Measurements from ENCODE around the gene NXPE3. TPM values are rescaled to one million over a fixed set of nuclear protein-coding genes. Genes with fewer than 3 reads are reported as not detected.

The NXPE3 gene
- total and polyA plus RNA-seq, 9 of the 15 experiments (the other 6 are each of a cell fraction or from before 2014, with no cell fraction given), result 0.25 to 2.5 (median 0.95) TPM

DNA sequence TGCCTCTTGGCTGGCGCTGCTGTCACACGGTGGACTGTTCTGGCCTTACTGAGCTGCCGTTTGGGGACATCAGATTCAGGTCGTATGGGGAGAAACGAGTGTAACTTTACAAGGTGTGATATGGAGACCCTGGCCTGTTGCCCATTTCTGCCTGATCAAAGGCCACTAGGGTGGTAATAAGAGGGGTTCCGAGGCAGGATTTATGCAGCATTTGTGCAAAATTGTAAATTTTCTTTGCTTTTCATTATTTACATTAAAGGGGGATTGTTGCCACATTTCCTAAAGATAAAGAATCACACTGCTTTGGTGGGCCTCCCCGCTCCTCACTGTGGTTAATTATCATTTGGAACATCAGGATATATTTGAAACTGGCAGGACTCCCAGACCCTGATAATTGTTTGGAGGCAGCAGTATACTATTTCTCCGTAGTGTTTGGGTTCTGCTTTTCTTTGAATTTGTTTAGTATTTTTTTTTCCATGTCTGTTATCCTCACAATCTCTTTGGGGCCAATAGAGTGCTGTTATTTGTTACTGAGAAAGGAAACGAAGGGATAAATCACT is 891 bp downstream of the NXPE3 start:
- peak overlapping the region; percentile 59 for H3K4me3 ChIP-seq
- H3K27ac ChIP-seq (ENCODE audit: extremely low read depth, low read depth, low read length), result no peak overlapping the region
- in situ Hi-C loops (cut with MboI), result no loop called here
- no peaks in the 10 kb centered on the region for H3K9me1 ChIP-seq (ENCODE audit: control insufficient read depth, insufficient read depth, low read length)
- no peak for ATAC-seq
- H2AFZ ChIP-seq (ENCODE audit: low read depth, low read length), result peak overlapping the region; percentile 94; the same call in 1 of the 2 replicates
- ChIA-PET POLR2A (no interaction called here), CTCF (ENCODE audit: low intra/inter-chr PET ratio) (no interaction called here)
- H3K79me2 ChIP-seq (ENCODE audit: control insufficient read depth, insufficient read depth, low read length), result no peaks in the 10 kb centered on the region
- TSS peak; percentile 35 for BruUV-seq (replicated peaks)
- no peak for FAIRE-seq
- TF ChIP-seq BRF1 (IDR thresholded peaks at IDR 0.05; ENCODE audit: borderline replicate concordance, extremely low read depth, insufficient read length) (no peak), ZNF197 (CRISPR knock-in tag; IDR thresholded peaks at IDR 0.05; ENCODE audit: low read depth) (no peak), GATAD2A (IDR thresholded peaks at IDR 0.05) (no peak), U2AF1 (optimal IDR thresholded peaks at IDR 0.05; ENCODE audit: low read depth, low read length) (no peak), HMG20A (CRISPR knock-in tag; conservative IDR thresholded peaks at IDR 0.05) (no peak), TAF15 (IDR thresholded peaks at IDR 0.05; ENCODE audit: low read depth, low read length) (no peak), ZNF146 (CRISPR knock-in tag; IDR thresholded peaks at IDR 0.05; ENCODE audit: unreplicated experiment) (no peak), HDAC1 (IDR thresholded peaks at IDR 0.05) (no peak), ARID1B (IDR thresholded peaks at IDR 0.05) (0 out of 2 replicates have a peak, but pooled peaks have one; percentile 17), NFIC (IDR thresholded peaks at IDR 0.05) (peak; percentile 42; the same call in 1 of the 2 replicates), MEIS2 (IDR thresholded peaks at IDR 0.05; ENCODE audit: partially characterized antibody) (no peak), SMC3 (conservative IDR thresholded peaks at IDR 0.05; ENCODE audit: insufficient read depth, low read depth, low read length) (no peak), ZNF431 (CRISPR knock-in tag; IDR thresholded peaks at IDR 0.05) (no peak), TARDBP (IDR thresholded peaks at IDR 0.05) (no peak), CC2D1A (IDR thresholded peaks at IDR 0.05) (no peak), CXXC5 (CRISPR knock-in tag; IDR thresholded peaks at IDR 0.05) (no peak), ZNF589 (CRISPR knock-in tag; IDR thresholded peaks at IDR 0.05; ENCODE audit: low read depth) (no peak)
- TF ChIP-seq, protein P1, sequence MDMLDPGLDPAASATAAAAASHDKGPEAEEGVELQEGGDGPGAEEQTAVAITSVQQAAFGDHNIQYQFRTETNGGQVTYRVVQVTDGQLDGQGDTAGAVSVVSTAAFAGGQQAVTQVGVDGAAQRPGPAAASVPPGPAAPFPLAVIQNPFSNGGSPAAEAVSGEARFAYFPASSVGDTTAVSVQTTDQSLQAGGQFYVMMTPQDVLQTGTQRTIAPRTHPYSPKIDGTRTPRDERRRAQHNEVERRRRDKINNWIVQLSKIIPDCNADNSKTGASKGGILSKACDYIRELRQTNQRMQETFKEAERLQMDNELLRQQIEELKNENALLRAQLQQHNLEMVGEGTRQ (CRISPR knock-in tag; IDR thresholded peaks at IDR 0.05), result no peak
- peak overlapping the region in 1 of 2 experiments; percentile 90; a peak in 2 of 4 replicates for H3K9ac ChIP-seq (ENCODE audit: insufficient read depth in 1 of 2, low read depth in 2 of 2, low read length in 2 of 2)
- H3K27me3 ChIP-seq (ENCODE audit: control insufficient read depth in 2 of 2, insufficient read depth in 2 of 2, low read length in 2 of 2), result no peaks in the 10 kb centered on the region
- H3K9me3 ChIP-seq (replicated peaks; ENCODE audit: control insufficient read depth, insufficient read depth, low read depth, low read length), result no peaks in the 10 kb centered on the region
- H3K36me3 ChIP-seq (ENCODE audit: control insufficient read depth, insufficient read depth, low read length), result no peaks in the 10 kb centered on the region
- H3K4me1 ChIP-seq (replicated peaks in 1 of 2; ENCODE audit: control insufficient read depth in 2 of 2, insufficient read depth in 2 of 2, low read length in 2 of 2), result peaks cover 12 to 17% of the 10 kb centered on the region in 2 experiments; a peak in 4 of 5 replicates
- H4K20me1 ChIP-seq (replicated peaks; ENCODE audit: control insufficient read depth, insufficient read depth, low read length), result no peaks in the 10 kb centered on the region
- peak in 1 of 4 experiments; percentile 5 for DNase-seq (ENCODE audit: extremely low read depth in 1 of 4, low spot score in 3 of 4)
- WGBS (ENCODE audit: insufficient coverage, low coverage, missing lambda C conversion rate), result 6% methylated on average over 9 of the region's 9 CpGs
- intact Hi-C loops (cut with micrococcal nuclease), result no loop called here
- H3K4me2 ChIP-seq (ENCODE audit: insufficient read depth, low read length), result peak overlapping the region; percentile 75

Data from K562 (cell line).